ENCODE results near the gene ELOVL7. TPM values are rescaled to one million over a fixed set of nuclear protein-coding genes. Genes with fewer than 3 reads are reported as not detected.

The ELOVL7 gene
- total and polyA plus RNA-seq, 2 of the 8 experiments (the other 6 are each of a cell fraction or from before 2014, with no cell fraction given): 3.1 to 5.1 TPM

- no peak overlapping the region for H4K91ac ChIP-seq (replicated peaks; ENCODE audit: insufficient read length, low read length)
- no peak overlapping the region for H2BK15ac ChIP-seq (ENCODE audit: low read length)
- no peak overlapping the region for H4K8ac ChIP-seq (ENCODE audit: extremely low read depth, insufficient read depth, low read length)
- no peak overlapping the region for H3K27ac ChIP-seq (ENCODE audit: low read depth, low read length)
- FAIRE-seq (no peak), DNase-seq (ENCODE audit: low read depth in 1 of 2, low spot score in 2 of 2) (no peak)
- no peak overlapping the region for H3K9ac ChIP-seq (replicated peaks in 1 of 4; ENCODE audit: extremely low read depth in 1 of 4, low read depth in 3 of 4, low read length in 3 of 4)
- ChIA-PET CTCF (ENCODE audit: partially characterized antibody) (interaction anchor here (0.6 to 1.2 kb wide), 2 partner anchors 12 to 101 kb away, joined by 3 read pairs; no protein-coding TSS in a partner anchor), POLR2A (ENCODE audit: partially characterized antibody) (interaction anchor here (0.6 to 1.3 kb wide), 2 partner anchors 48 to 65 kb away, joined by 3 to 4 read pairs; no protein-coding TSS in a partner anchor)
- no peak overlapping the region for H2AFZ ChIP-seq (ENCODE audit: low read length)
- H3K36me3 ChIP-seq (ENCODE audit: control insufficient read depth in 2 of 4, insufficient read depth in 4 of 4, low read length in 3 of 4): no peaks in the 10 kb centered on the region
- no peak overlapping the region for H3K56ac ChIP-seq (replicated peaks; ENCODE audit: insufficient read length, low read depth, low read length)
- peaks cover 0 to 20% (median 15%) of the 10 kb centered on the region in 4 experiments; a peak in 6 of 7 replicates for H3K27me3 ChIP-seq (replicated peaks in 1 of 4; ENCODE audit: control insufficient read depth in 3 of 4, extremely low read depth in 1 of 4, insufficient read depth in 3 of 4, low read length in 3 of 4)
- H2BK12ac ChIP-seq (ENCODE audit: low read depth, low read length): no peak overlapping the region
- H4K5ac ChIP-seq (ENCODE audit: insufficient read length, low read depth, low read length): no peak overlapping the region
- H3K9me3 ChIP-seq (ENCODE audit: insufficient read depth in 2 of 2, low read depth in 1 of 2, low read length in 1 of 2): no peaks in the 10 kb centered on the region
- WGBS, 2 experiments (ENCODE audit: extremely low coverage in 1 of 2, insufficient coverage in 1 of 2, insufficient read length in 1 of 2, insufficient replicate concordance in 2 of 2, low coverage in 1 of 2, low lambda C conversion rate in 2 of 2, missing lambda C conversion rate in 1 of 2): 77% methylated on average over 2 of the region's 2 CpGs; no CpG with 5 or more reads in 1 of the 2 experiments
- no peak for TF ChIP-seq CBX8 (IDR thresholded peaks at IDR 0.05; ENCODE audit: borderline replicate concordance, low read depth, low read length)
- TF ChIP-seq CHD1 (IDR thresholded peaks at IDR 0.05; ENCODE audit: low read depth, low read length): no peak
- peaks cover 0 to 2% of the 10 kb centered on the region in 2 experiments; a peak in 1 of 4 replicates for H3K79me2 ChIP-seq (ENCODE audit: control insufficient read depth in 1 of 2, insufficient read depth in 2 of 2, low read length in 2 of 2)
- H3K4me1 ChIP-seq (replicated peaks in 1 of 4; ENCODE audit: control insufficient read depth in 3 of 4, insufficient read depth in 4 of 4, low read length in 3 of 4): peaks cover 2 to 11% (median 6%) of the 10 kb centered on the region in 4 experiments; a peak in 4 of 7 replicates
- H3K79me1 ChIP-seq (ENCODE audit: low read depth, low read length): peaks cover 2% of the 10 kb centered on the region; the same call in 1 of the 2 replicates
- no peak overlapping the region for H2BK5ac ChIP-seq (ENCODE audit: low read depth, low read length)
- no peak overlapping the region for H2AK5ac ChIP-seq (ENCODE audit: low read depth, low read length)
- no peak overlapping the region for H3K4me3 ChIP-seq (ENCODE audit: extremely low read depth in 1 of 4, insufficient read depth in 2 of 4, low read depth in 3 of 4, low read length in 4 of 4)
- H3K14ac ChIP-seq (ENCODE audit: insufficient read length): no peak overlapping the region
- no peak overlapping the region for H2BK120ac ChIP-seq (replicated peaks; ENCODE audit: low read depth, low read length)
- no peak overlapping the region for H3K4me2 ChIP-seq (ENCODE audit: insufficient read depth in 1 of 2, low read depth in 2 of 2, low read length in 2 of 2)
- H3K23ac ChIP-seq (ENCODE audit: insufficient read length): no peak overlapping the region
- H3K18ac ChIP-seq (ENCODE audit: extremely low read depth, low read length): no peak overlapping the region
- H3K4ac ChIP-seq (replicated peaks; ENCODE audit: insufficient read length, low read depth, low read length): no peak overlapping the region
- H4K20me1 ChIP-seq (replicated peaks in 1 of 2; ENCODE audit: control insufficient read depth in 1 of 2, insufficient read depth in 2 of 2, low read length in 2 of 2): peaks cover 5% of the 10 kb centered on the region in 2 experiments
- H3K23me2 ChIP-seq (ENCODE audit: low read depth, low read length): peaks cover 16% of the 10 kb centered on the region
- no peak overlapping the region for H2BK20ac ChIP-seq (ENCODE audit: low read length)
Measured at GRCh38 chr5:60841361-60841760, 2.7 kb downstream of the ELOVL7 start.
